HFF-Myc (cell line): ENCODE results near the gene GALNT7.

ENCODE experiments used
- DNase-seq: peaks from one replicate; pipeline ENCODE4 v3.0.0-alpha.2; 2011; ENCODE audit warnings: low read depth; ENCODE audit errors: extremely low read depth
- H3K4me3 ChIP-seq: replicated peaks from 2 replicates; pipeline ENCODE4 v1.5.1; 2011; ENCODE audit warnings: low read depth, mild to moderate bottlenecking, control low read depth, low read length
- CTCF ChIP-seq: IDR thresholded peaks from 2 replicates; pipeline ENCODE4 v1.5.1; 2012; ENCODE audit warnings: mild to moderate bottlenecking, low read depth, low read length, control low read depth; ENCODE audit errors: missing control alignments

GALNT7 gene

GRCh38 chr4:173325007-173325736 lies 156.6 kb downstream of the GALNT7 start:
- no peak for TF ChIP-seq CTCF
- no peak overlapping the region for H3K4me3 ChIP-seq
- no peak for DNase-seq

DNA sequence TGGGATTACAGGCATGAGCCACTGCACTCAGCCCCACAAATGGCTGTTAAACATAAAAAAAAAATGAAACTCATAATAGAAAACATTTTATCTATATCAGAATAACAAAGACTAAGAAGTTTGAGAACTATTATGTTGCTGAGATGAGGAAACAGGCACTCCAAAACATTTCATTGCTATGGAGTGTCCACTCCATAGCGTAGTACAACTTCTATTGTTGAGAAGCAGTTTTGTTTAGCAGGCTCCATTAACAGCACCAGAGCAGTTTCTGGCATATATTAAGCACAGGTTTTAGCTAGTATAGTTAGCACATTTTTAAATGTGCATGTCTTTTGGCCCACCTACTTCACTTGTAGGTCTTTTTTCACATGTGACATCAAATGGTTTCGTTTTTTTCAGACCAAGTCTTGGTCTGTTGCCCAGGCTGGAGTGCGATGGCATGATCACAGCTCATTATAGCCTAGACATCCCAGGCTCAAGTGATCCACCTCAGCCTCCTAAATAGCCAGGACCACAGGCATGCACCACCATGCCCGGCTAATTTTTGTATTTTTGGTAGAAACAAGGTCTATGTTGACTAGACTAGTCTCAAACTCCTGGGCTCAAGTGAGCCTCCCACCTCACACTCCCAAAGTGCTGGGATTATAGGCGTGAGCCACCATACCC lies 159.8 kb downstream of the GALNT7 start:
- DNase-seq: no peak
- H3K4me3 ChIP-seq: no peak overlapping the region
- TF ChIP-seq CTCF: no peak

- TF ChIP-seq CTCF: no peak
- no peak overlapping the region for H3K4me3 ChIP-seq
- no peak for DNase-seq
Measured at GRCh38 chr4:173330590-173330989, 162.0 kb downstream of the GALNT7 start.

DNA sequence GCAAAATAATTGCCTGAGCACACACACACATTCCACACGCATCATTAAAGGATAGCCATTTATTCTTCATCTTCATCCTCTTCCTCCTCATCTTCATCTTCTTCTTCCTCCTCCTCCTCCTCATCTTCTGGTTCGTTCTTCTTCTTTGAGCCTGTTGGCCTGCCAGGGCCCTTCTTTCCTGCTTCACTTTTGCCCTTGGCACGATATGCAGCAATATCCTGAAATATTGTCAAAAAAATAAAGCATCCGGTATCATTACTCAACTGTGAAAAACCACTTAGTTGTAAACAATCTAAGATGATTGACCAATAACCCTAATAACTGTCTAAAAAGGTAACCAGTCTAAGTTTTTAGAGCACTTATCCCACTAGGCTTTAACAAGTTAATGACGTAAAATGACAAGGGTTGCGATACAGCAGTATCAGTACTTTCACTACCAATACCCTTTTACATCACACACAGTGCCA lies 163.4 kb downstream of the GALNT7 start:
- DNase-seq: no peak
- H3K4me3 ChIP-seq: peak overlapping the region; percentile 96

DNA sequence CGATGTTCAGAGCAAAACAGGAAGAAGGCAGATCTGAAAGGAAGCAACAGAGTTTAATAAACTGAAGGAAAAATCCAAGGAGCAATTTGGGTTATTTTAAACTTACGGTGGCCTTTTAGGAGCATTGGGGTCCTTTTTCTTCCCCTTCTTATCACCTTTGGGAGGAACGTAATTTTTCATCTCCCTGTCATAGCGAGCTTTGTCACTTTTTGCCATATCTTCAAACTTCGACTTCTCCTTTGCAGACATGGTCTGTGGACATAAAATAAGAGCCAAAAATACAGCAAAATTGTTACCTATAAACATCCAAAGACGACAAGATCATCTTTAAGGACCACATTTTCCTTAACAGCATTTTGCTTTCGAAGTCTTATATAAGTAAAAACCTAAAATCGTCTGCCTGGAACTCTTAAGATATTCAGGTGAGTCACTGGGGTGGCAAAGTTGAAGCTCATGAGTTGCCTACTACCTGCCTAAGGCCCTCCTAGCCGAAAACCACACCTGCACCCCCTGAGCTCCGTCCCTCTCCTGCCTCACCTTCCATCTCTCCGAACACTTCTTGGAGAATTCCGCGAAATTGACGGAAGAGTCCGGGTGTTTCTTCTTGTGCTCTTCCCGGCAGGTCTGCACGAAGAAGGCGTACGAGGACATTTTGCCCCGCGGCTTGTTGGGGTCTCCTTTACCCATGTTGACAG lies 164.5 kb downstream of the GALNT7 start:
- no peak for TF ChIP-seq CTCF
- peak overlapping the region; percentile 96 for H3K4me3 ChIP-seq
- no peak for DNase-seq

More for the DNA sequence above, 163.4 kb downstream of the GALNT7 start:
- no peak for TF ChIP-seq CTCF

DNA sequence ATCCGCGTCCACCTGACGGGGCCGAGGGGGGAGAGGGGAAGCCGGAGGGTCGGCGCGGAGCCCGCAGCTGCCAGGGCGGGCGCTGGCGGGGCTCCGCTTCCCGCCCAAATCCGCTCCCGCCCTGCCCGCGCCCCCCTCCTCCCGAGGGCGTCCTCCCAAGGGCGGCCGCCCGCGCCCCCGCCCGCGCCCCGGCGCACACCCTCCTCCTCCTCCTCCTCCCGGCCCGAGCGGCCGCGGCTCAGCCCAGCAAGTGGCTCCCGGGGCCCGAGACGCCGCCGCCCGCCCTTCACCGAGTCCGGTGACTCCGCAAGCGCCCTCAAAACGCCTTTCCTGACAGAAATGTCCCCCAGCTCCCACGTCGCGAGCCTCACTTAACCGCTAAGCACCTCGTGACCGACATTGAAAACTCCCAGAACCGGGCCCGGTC lies 165.1 kb downstream of the GALNT7 start:
- TF ChIP-seq CTCF: no peak
- H3K4me3 ChIP-seq: peak overlapping the region; percentile 96
- no peak for DNase-seq
